Sigmoid colon (tissue), 4 donors: ENCODE data around the gene SOX6.

Source experiments
- EP300 ChIP-seq, 4 donors: sonication (generic); formaldehyde crosslinking; IDR thresholded peaks; one replicate each; pipeline ENCODE4 v1.6.1; 2017; ENCODE audit warnings: antibody characterized with exemption in 4 of 4
- POLR2A ChIP-seq, 2 donors: fragments of 450-650 bp; IDR thresholded peaks; one replicate each; pipeline ENCODE4 v1.6.1; 2016; ENCODE audit warnings: antibody characterized with exemption in 2 of 2, mild to moderate bottlenecking in 2 of 2, moderate library complexity in 2 of 2
- TF ChIP-seq, protein P1 (sequence below), 4 experiments: fragments of 450-650 bp in 3 of 4; fragments of 200-600 bp in 1 of 4; IDR thresholded peaks; one replicate each; pipeline ENCODE4 v1.5.1; 2016 to 2019; ENCODE audit warnings: antibody characterized with exemption in 4 of 4, mild to moderate bottlenecking in 3 of 4, moderate library complexity in 2 of 4

GRCh38 chr11:16173798-16174197, 182.5 kb downstream of the SOX6 start:
- TF ChIP-seq, protein P1, sequence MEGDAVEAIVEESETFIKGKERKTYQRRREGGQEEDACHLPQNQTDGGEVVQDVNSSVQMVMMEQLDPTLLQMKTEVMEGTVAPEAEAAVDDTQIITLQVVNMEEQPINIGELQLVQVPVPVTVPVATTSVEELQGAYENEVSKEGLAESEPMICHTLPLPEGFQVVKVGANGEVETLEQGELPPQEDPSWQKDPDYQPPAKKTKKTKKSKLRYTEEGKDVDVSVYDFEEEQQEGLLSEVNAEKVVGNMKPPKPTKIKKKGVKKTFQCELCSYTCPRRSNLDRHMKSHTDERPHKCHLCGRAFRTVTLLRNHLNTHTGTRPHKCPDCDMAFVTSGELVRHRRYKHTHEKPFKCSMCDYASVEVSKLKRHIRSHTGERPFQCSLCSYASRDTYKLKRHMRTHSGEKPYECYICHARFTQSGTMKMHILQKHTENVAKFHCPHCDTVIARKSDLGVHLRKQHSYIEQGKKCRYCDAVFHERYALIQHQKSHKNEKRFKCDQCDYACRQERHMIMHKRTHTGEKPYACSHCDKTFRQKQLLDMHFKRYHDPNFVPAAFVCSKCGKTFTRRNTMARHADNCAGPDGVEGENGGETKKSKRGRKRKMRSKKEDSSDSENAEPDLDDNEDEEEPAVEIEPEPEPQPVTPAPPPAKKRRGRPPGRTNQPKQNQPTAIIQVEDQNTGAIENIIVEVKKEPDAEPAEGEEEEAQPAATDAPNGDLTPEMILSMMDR (IDR thresholded peaks at IDR 0.05), result no peak
- TF ChIP-seq EP300 (IDR thresholded peaks at IDR 0.05) (no peak), POLR2A (IDR thresholded peaks at IDR 0.05) (no peak)
